ENCODE results near the gene PSMB5.

Gene PSMB5

GRCh38 chr14:22980672-22981089 is 54.0 kb downstream of the PSMB5 start:
- H3K27ac ChIP-seq (ENCODE audit: extremely low read depth, low read depth, low read length) = peak overlapping the region; percentile 19; the same call in 1 of the 2 replicates
- peaks cover 33% of the 10 kb centered on the region for H3K4me1 ChIP-seq (ENCODE audit: control insufficient read depth, insufficient read depth, low read length)
- ChIA-PET POLR2A (interaction anchor here (0.6 to 3.7 kb wide), 9 partner anchors 8 to 222 kb away, joined by 3 to 31 read pairs (median 16); partner anchors contain the start of genes ACIN1, C14orf119, HAUS4 and PRMT5), CTCF (interaction anchor here (0.6 to 17.9 kb wide), 5 partner anchors 6 to 105 kb away, joined by 3 to 469 read pairs (median 23); partner anchors contain the start of genes CDH24 and PRMT5)
- no peaks in the 10 kb centered on the region for H3K9me3 ChIP-seq (ENCODE audit: control insufficient read depth, insufficient read depth, low read depth, low read length)
- peaks cover 0 to 12% of the 10 kb centered on the region in 2 experiments; a peak in 2 of 3 replicates for H3K36me3 ChIP-seq (ENCODE audit: control insufficient read depth in 2 of 2, insufficient read depth in 1 of 2, low read length in 2 of 2)
- peak overlapping the region; percentile 77 for H3K4me3 ChIP-seq (ENCODE audit: low read depth, low read length)
- TF ChIP-seq ZXDB (tag by site-specific recombination; IDR thresholded peaks at IDR 0.05) (peak; percentile 26; the same call in 1 of the 2 replicates), SP7 (tag by site-specific recombination; IDR thresholded peaks at IDR 0.05) (0 out of 2 replicates have a peak, but pooled peaks have one; percentile 21), KLF10 (tag by site-specific recombination; IDR thresholded peaks at IDR 0.05) (peak; percentile 75), ZNF768 (tag by site-specific recombination; IDR thresholded peaks at IDR 0.05) (no peak), ZNF645 (tag by site-specific recombination; IDR thresholded peaks at IDR 0.05) (no peak), ZNF416 (tag by site-specific recombination; IDR thresholded peaks at IDR 0.05) (no peak), YY2 (tag by site-specific recombination; IDR thresholded peaks at IDR 0.05) (no peak), ZNF830 (tag by site-specific recombination; IDR thresholded peaks at IDR 0.05; ENCODE audit: low read depth) (no peak), KLF8 (tag by site-specific recombination; IDR thresholded peaks at IDR 0.05) (peak; percentile 43; the same call in 1 of the 2 replicates), ZNF274 (IDR thresholded peaks at IDR 0.05; ENCODE audit: low read length) (no peak), ZNF274 (tag by site-specific recombination; IDR thresholded peaks at IDR 0.05; ENCODE audit: borderline replicate concordance) (no peak), ZSCAN5A (tag by site-specific recombination; IDR thresholded peaks at IDR 0.05) (no peak), GLIS1 (tag by site-specific recombination; IDR thresholded peaks at IDR 0.05) (peak; percentile 66), ZNF114 (tag by site-specific recombination; IDR thresholded peaks at IDR 0.05) (no peak), ZNF837 (tag by site-specific recombination; IDR thresholded peaks at IDR 0.05) (no peak), PRDM4 (tag by site-specific recombination; IDR thresholded peaks at IDR 0.05) (no peak), ZNF398 (tag by site-specific recombination; IDR thresholded peaks at IDR 0.05) (peak; percentile 32; the same call in 1 of the 2 replicates), ZNF658 (tag by site-specific recombination; IDR thresholded peaks at IDR 0.05) (no peak), ZNF544 (tag by site-specific recombination; IDR thresholded peaks at IDR 0.05) (no peak), ZNF521 (tag by site-specific recombination; IDR thresholded peaks at IDR 0.05) (no peak), MYNN (tag by site-specific recombination; IDR thresholded peaks at IDR 0.05; ENCODE audit: borderline replicate concordance) (no peak), ZFP37 (tag by site-specific recombination; IDR thresholded peaks at IDR 0.05) (no peak), ZNF214 (tag by site-specific recombination; IDR thresholded peaks at IDR 0.05; ENCODE audit: borderline replicate concordance) (no peak), PATZ1 (tag by site-specific recombination; IDR thresholded peaks at IDR 0.05) (peak; percentile 51), KLF9 (tag by site-specific recombination; IDR thresholded peaks at IDR 0.05; ENCODE audit: low read depth) (no peak), AEBP2 (tag by site-specific recombination; IDR thresholded peaks at IDR 0.05; ENCODE audit: borderline replicate concordance) (0 out of 2 replicates have a peak, but pooled peaks have one; percentile 5), ZNF24 (tag by site-specific recombination; IDR thresholded peaks at IDR 0.05) (no peak), ZNF324 (tag by site-specific recombination; IDR thresholded peaks at IDR 0.05) (no peak), ZNF747 (tag by site-specific recombination; IDR thresholded peaks at IDR 0.05) (no peak)

Measured in HEK293 (cell line).